ENCODE measurements around the gene TTLL10.

Gene TTLL10

GRCh38 chr1:1162597-1163537 is 10.8 kb upstream of the TTLL10 start:
- DNase-seq (ENCODE audit: low spot score): peak; percentile 92
- peak; percentile 76 for ATAC-seq (ENCODE audit: low read depth)
- Histone ChIP-seq H3K36me3 (ENCODE audit: low read depth) (peaks cover 9% of the 10 kb centered on the region; the same call in 1 of the 2 replicates), H3K4me1 (ENCODE audit: insufficient read depth, poor library complexity, severe bottlenecking) (peaks cover 16% of the 10 kb centered on the region), H3K4me3 (ENCODE audit: severe bottlenecking) (peak overlapping the region; percentile 74), H3K27me3 (ENCODE audit: insufficient read depth, poor library complexity, severe bottlenecking) (no peaks in the 10 kb centered on the region), H3K9me3 (ENCODE audit: severe bottlenecking) (no peaks in the 10 kb centered on the region), H3K27ac (ENCODE audit: poor library complexity, severe bottlenecking) (peak overlapping the region; percentile 64)
- no peak for TF ChIP-seq CTCF (IDR thresholded peaks at IDR 0.05; ENCODE audit: poor library complexity, severe bottlenecking)

- DNase-seq (ENCODE audit: low spot score) (no peak), ATAC-seq (ENCODE audit: low read depth) (peak; percentile 3; the same call in 2 of the 3 replicates)
- Histone ChIP-seq H3K4me1 (ENCODE audit: insufficient read depth, poor library complexity, severe bottlenecking) (peaks cover 10% of the 10 kb centered on the region), H3K4me3 (ENCODE audit: severe bottlenecking) (peak overlapping the region; percentile 74), H3K36me3 (ENCODE audit: low read depth) (peaks cover 9% of the 10 kb centered on the region; the same call in 1 of the 2 replicates), H3K27ac (ENCODE audit: poor library complexity, severe bottlenecking) (peak overlapping the region; percentile 64), H3K9me3 (ENCODE audit: severe bottlenecking) (no peaks in the 10 kb centered on the region), H3K27me3 (ENCODE audit: insufficient read depth, poor library complexity, severe bottlenecking) (no peaks in the 10 kb centered on the region)
- no peak for TF ChIP-seq CTCF (IDR thresholded peaks at IDR 0.05; ENCODE audit: poor library complexity, severe bottlenecking)
These were observed 10.1 kb upstream of the TTLL10 start for GRCh38 chr1:1163538-1164070.

- ATAC-seq (ENCODE audit: low read depth): no peak
- Histone ChIP-seq H3K4me1 (ENCODE audit: insufficient read depth, poor library complexity, severe bottlenecking) (peaks cover 10% of the 10 kb centered on the region), H3K9me3 (ENCODE audit: severe bottlenecking) (no peaks in the 10 kb centered on the region), H3K27me3 (ENCODE audit: insufficient read depth, poor library complexity, severe bottlenecking) (no peaks in the 10 kb centered on the region), H3K36me3 (ENCODE audit: low read depth) (peaks cover 9% of the 10 kb centered on the region; the same call in 1 of the 2 replicates), H3K27ac (ENCODE audit: poor library complexity, severe bottlenecking) (peak overlapping the region; percentile 64), H3K4me3 (ENCODE audit: severe bottlenecking) (peak overlapping the region; percentile 74)
- no peak for TF ChIP-seq CTCF (IDR thresholded peaks at IDR 0.05; ENCODE audit: poor library complexity, severe bottlenecking)
- no peak for DNase-seq (ENCODE audit: low spot score)
These were observed 9.3 kb upstream of the TTLL10 start for GRCh38 chr1:1164361-1164700.

- TF ChIP-seq CTCF (IDR thresholded peaks at IDR 0.05; ENCODE audit: poor library complexity, severe bottlenecking): no peak
- peak; percentile 45 for ATAC-seq (ENCODE audit: low read depth)
- H3K27me3 ChIP-seq (ENCODE audit: insufficient read depth, poor library complexity, severe bottlenecking): no peaks in the 10 kb centered on the region
These were observed 8.8 kb upstream of the TTLL10 start for GRCh38 chr1:1164701-1165451.

More at GRCh38 chr1:1164701-1165451, 8.8 kb upstream of the TTLL10 start:
- Histone ChIP-seq H3K9me3 (ENCODE audit: severe bottlenecking) (no peaks in the 10 kb centered on the region), H3K36me3 (ENCODE audit: low read depth) (peaks cover 9% of the 10 kb centered on the region; the same call in 1 of the 2 replicates), H3K27ac (ENCODE audit: poor library complexity, severe bottlenecking) (peak overlapping the region; percentile 64), H3K4me1 (ENCODE audit: insufficient read depth, poor library complexity, severe bottlenecking) (peaks cover 10% of the 10 kb centered on the region), H3K4me3 (ENCODE audit: severe bottlenecking) (peak overlapping the region; percentile 74)
- DNase-seq (ENCODE audit: low spot score): no peak

All from RWPE2 (cell line).